Upper lobe of left lung (tissue), 6 donors: ENCODE measurements around the gene PEX11B. TPM values are rescaled to one million over a fixed set of nuclear protein-coding genes. Genes with fewer than 3 reads are reported as not detected.
A peak's percentile ranks its signal among the peaks of the same experiment; 100 is the strongest.

Experiments used
- ATAC-seq, 2 donors: fragments of 200-7000 bp; cut with Tn5 transposase; one replicate each; pipeline ENCODE4 v1.9.1; 2022; ENCODE audit warnings: mild to moderate bottlenecking in 2 of 2, moderate library complexity in 2 of 2; ENCODE audit not compliant: low FRiP score in 2 of 2
- DNase-seq, 2 donors: peaks; one replicate each; pipeline ENCODE4 v3.0.0-alpha.2; 2019 to 2020
- H3K27ac ChIP-seq, 4 donors: fragments of 200-600 bp; sonication (generic); one replicate each; pipeline ENCODE4 v1.5.1; 2016 to 2019
- H3K27me3 ChIP-seq, 4 donors: fragments of 200-600 bp; sonication (generic); one replicate each; pipeline ENCODE4 v1.5.1; 2017 to 2019
- H3K36me3 ChIP-seq, 4 donors: fragments of 200-600 bp; sonication (generic); one replicate each; pipeline ENCODE4 v1.5.1; 2016 to 2019
- H3K4me1 ChIP-seq, 4 donors: fragments of 200-600 bp; sonication (generic); one replicate each; pipeline ENCODE4 v1.5.1; 2018 to 2019
- H3K4me3 ChIP-seq, 4 donors: fragments of 200-600 bp; sonication (generic); one replicate each; pipeline ENCODE4 v1.5.1; 2017 to 2019; ENCODE audit warnings: mild to moderate bottlenecking in 2 of 4, moderate library complexity in 1 of 4
- H3K9me3 ChIP-seq, 4 donors: fragments of 200-600 bp; sonication (generic); one replicate each; pipeline ENCODE4 v1.5.1; 2018 to 2019
- EP300 ChIP-seq, 4 donors: sonication (generic); formaldehyde crosslinking; IDR thresholded peaks; one replicate each; pipeline ENCODE4 v1.5.1; 2017; ENCODE audit warnings: antibody characterized with exemption in 4 of 4, control low read depth in 2 of 4
- POLR2A ChIP-seq, 4 donors: fragments of 450-650 bp; IDR thresholded peaks; one replicate each; pipeline ENCODE4 v1.5.1; 2016 to 2017; ENCODE audit warnings: antibody characterized with exemption in 4 of 4, mild to moderate bottlenecking in 2 of 4
- POLR2AphosphoS5 ChIP-seq, 2 donors: sonication (generic); formaldehyde crosslinking; IDR thresholded peaks; one replicate each; pipeline ENCODE4 v1.5.1; 2017; ENCODE audit warnings: antibody characterized with exemption in 2 of 2
- WGBS, 2 donors: methylation state at CpG; one replicate each; pipeline ENCODE4 v1.1.5; 2017 to 2018; 5-methylcytosine and 5-hydroxymethylcytosine counted together
- total RNA-seq, 6 donors: library from RNA; depleted of rRNA in 4 of 6; stranded (reverse); fragments of >200 nt in 4 of 6; gene quantifications; one replicate each; pipeline versions ENCODE4 v1.1.0 to v1.2.1, GENCODE V29; 2016 to 2021
- TF ChIP-seq, protein P1 (sequence below), 6 experiments: fragments of 450-650 bp in 4 of 6; fragments of 200-600 bp in 2 of 6; sonication (generic) in 2 of 6; IDR thresholded peaks; one replicate each; pipeline ENCODE4 v1.5.1; 2016 to 2019; ENCODE audit warnings: antibody characterized with exemption in 6 of 6
- donor health status: DM: no; HTN: no; CAD: no; lungs with moderate emphysema.
- donor health status: DM: no; HTN: yes; CAD: no; lungs with severe emphysema.

PEX11B gene
- total RNA-seq, 6 donors from 2014 or later = 15.2 to 29.5 (median 26.9) TPM

- H3K4me3 ChIP-seq = peak overlapping the region; percentile 41 to 66 (median 62)
- WGBS, 2 donors = 1% methylated on average over 22 of the region's 22 CpGs; no CpG with 5 or more reads in 1 of the 2 donors
- DNase-seq (no peak), ATAC-seq (no peak)
- no peaks in the 10 kb centered on the region for H3K36me3 ChIP-seq
- no peaks in the 10 kb centered on the region for H3K27me3 ChIP-seq
- H3K27ac ChIP-seq = peak overlapping the region; percentile 77 to 92 (median 85)
- TF ChIP-seq, protein P1, sequence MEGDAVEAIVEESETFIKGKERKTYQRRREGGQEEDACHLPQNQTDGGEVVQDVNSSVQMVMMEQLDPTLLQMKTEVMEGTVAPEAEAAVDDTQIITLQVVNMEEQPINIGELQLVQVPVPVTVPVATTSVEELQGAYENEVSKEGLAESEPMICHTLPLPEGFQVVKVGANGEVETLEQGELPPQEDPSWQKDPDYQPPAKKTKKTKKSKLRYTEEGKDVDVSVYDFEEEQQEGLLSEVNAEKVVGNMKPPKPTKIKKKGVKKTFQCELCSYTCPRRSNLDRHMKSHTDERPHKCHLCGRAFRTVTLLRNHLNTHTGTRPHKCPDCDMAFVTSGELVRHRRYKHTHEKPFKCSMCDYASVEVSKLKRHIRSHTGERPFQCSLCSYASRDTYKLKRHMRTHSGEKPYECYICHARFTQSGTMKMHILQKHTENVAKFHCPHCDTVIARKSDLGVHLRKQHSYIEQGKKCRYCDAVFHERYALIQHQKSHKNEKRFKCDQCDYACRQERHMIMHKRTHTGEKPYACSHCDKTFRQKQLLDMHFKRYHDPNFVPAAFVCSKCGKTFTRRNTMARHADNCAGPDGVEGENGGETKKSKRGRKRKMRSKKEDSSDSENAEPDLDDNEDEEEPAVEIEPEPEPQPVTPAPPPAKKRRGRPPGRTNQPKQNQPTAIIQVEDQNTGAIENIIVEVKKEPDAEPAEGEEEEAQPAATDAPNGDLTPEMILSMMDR (IDR thresholded peaks at IDR 0.05) = no peak
- TF ChIP-seq POLR2AphosphoS5 (IDR thresholded peaks at IDR 0.05) (no peak), EP300 (IDR thresholded peaks at IDR 0.05) (no peak), POLR2A (IDR thresholded peaks at IDR 0.05) (no peak)
- no peaks in the 10 kb centered on the region for H3K9me3 ChIP-seq
- peaks cover 55 to 84% (median 60%) of the 10 kb centered on the region in 4 donors for H3K4me1 ChIP-seq
Measured at GRCh38 chr1:145961109-145961424, 42.5 kb upstream of the PEX11B start.

GRCh38 chr1:145960468-145961108 is 42.1 kb upstream of the PEX11B start:
- Histone ChIP-seq H3K4me1 (peaks cover 57 to 86% (median 64%) of the 10 kb centered on the region in 4 donors), H3K4me3 (peak overlapping the region; percentile 41 to 66 (median 62)), H3K36me3 (no peaks in the 10 kb centered on the region), H3K9me3 (no peaks in the 10 kb centered on the region), H3K27me3 (no peaks in the 10 kb centered on the region), H3K27ac (peak overlapping the region; percentile 77 to 92 (median 85))
- peak; percentile 79 to 92 for DNase-seq
- ATAC-seq = peak; percentile 49 to 56
- TF ChIP-seq, protein P1 (IDR thresholded peaks at IDR 0.05) = peak in 5 of 6 experiments; percentile 11 to 42 (median 39)
- TF ChIP-seq EP300 (IDR thresholded peaks at IDR 0.05) = no peak
- peak in 2 of 4 donors; percentile 73 to 74 for TF ChIP-seq POLR2A (IDR thresholded peaks at IDR 0.05)
- peak; percentile 56 to 85 for TF ChIP-seq POLR2AphosphoS5 (IDR thresholded peaks at IDR 0.05)
- 0% methylated on average over 34 of the region's 44 CpGs; no CpG with 5 or more reads in 1 of the 2 donors for WGBS, 2 donors

GRCh38 chr1:145959957-145960467 is 41.5 kb upstream of the PEX11B start:
- WGBS, 2 donors = 14 to 19% methylated on average over 6 to 12 of the region's 12 CpGs
- TF ChIP-seq EP300 (IDR thresholded peaks at IDR 0.05) (no peak), POLR2AphosphoS5 (IDR thresholded peaks at IDR 0.05) (no peak), POLR2A (IDR thresholded peaks at IDR 0.05) (no peak)
- TF ChIP-seq, protein P1 (IDR thresholded peaks at IDR 0.05) = no peak
- peak overlapping the region; percentile 77 to 92 (median 85) for H3K27ac ChIP-seq
- H3K27me3 ChIP-seq = no peaks in the 10 kb centered on the region
- ATAC-seq = no peak
- H3K4me1 ChIP-seq = peaks cover 60 to 87% (median 66%) of the 10 kb centered on the region in 4 donors
- H3K36me3 ChIP-seq = no peaks in the 10 kb centered on the region
- no peak for DNase-seq
- peak overlapping the region; percentile 41 to 66 (median 62) for H3K4me3 ChIP-seq
- H3K9me3 ChIP-seq = no peaks in the 10 kb centered on the region

DNA sequence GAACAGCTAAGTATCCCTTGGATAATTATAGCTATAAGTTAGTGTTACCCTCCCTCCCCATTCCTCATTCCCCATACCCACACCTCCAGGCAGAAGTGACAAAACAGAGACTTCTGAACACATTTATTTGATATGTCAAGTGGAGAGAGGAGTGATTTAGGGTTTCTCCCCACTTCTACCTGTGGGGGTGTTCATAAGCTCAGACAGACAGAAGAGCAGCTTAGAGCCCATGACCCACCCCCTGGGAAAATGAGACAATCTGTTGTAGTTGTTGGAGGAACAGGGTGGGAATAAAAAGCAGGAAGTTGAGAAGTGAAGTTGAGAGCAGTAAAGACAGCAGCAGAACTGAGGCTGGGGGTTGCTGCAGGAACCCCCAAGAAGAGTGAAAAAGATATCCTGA is 40.8 kb upstream of the PEX11B start:
- Histone ChIP-seq H3K4me3 (no peak overlapping the region), H3K27ac (peak overlapping the region in 2 of 4 donors; percentile 53 to 92), H3K36me3 (peaks cover 0 to 3% (median 0%) of the 10 kb centered on the region in 4 donors), H3K4me1 (peaks cover 63 to 94% (median 68%) of the 10 kb centered on the region in 4 donors), H3K9me3 (no peaks in the 10 kb centered on the region), H3K27me3 (no peaks in the 10 kb centered on the region)
- TF ChIP-seq, protein P1 (IDR thresholded peaks at IDR 0.05) = no peak
- TF ChIP-seq POLR2AphosphoS5 (IDR thresholded peaks at IDR 0.05) (no peak), POLR2A (IDR thresholded peaks at IDR 0.05) (no peak), EP300 (IDR thresholded peaks at IDR 0.05) (no peak)
- ATAC-seq (no peak), DNase-seq (no peak)
